COR-L47 (cell line): Measurements from ENCODE around the gene RNU5B-1.

Experiments
- DNase-seq: peaks from one replicate; lab custom pipeline; 2025; lab: John Stamatoyannopoulos, UW

Gene RNU5B-1

GRCh38 chr15:65289261-65289854 is 15.1 kb upstream of the RNU5B-1 start:
- DNase-seq, result no peak

DNA sequence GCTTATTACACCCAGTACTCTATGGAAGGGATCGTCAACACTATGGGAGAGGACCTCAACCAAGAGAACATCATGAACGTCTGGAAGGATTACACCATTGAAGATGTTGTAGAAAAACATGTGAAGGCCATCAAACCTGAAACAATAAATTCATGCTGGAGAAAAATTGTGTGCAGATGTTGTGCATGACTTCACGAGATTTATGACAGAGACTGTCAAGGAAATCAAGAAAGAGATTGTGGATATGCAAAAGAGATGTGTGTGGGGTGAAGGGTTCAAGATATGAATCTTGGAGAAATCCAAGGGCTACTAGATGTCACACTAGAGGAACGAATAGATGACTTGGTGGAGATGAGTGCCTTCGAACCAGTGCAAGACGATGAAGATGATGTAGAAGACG is 14.2 kb upstream of the RNU5B-1 start:
- DNase-seq, result no peak

GRCh38 chr15:65292938-65293518 is 11.4 kb upstream of the RNU5B-1 start:
- DNase-seq, result no peak

DNA sequence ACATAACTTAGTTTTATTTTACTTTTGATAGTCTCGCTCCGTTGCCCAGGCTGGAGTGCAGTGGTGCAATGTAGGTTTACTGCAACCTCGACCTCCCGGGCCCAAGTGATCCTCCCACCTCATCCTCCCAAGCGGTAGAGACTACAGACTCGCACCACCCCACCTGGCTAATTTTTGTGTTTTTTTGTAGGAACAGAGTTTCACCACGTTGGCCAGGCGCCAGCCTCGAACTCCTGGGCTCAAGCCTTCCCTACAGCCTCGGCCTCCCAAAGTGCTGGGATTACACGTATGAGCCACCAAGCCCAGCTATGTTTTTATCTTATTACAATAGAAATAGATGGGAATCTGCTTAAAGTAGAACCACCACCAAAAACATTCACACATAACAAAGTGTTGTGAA is 5.7 kb upstream of the RNU5B-1 start:
- no peak for DNase-seq

GRCh38 chr15:65300924-65301441 is 3.5 kb upstream of the RNU5B-1 start:
- no peak for DNase-seq

GRCh38 chr15:65302061-65302460 is 2.4 kb upstream of the RNU5B-1 start:
- DNase-seq, result no peak

DNA sequence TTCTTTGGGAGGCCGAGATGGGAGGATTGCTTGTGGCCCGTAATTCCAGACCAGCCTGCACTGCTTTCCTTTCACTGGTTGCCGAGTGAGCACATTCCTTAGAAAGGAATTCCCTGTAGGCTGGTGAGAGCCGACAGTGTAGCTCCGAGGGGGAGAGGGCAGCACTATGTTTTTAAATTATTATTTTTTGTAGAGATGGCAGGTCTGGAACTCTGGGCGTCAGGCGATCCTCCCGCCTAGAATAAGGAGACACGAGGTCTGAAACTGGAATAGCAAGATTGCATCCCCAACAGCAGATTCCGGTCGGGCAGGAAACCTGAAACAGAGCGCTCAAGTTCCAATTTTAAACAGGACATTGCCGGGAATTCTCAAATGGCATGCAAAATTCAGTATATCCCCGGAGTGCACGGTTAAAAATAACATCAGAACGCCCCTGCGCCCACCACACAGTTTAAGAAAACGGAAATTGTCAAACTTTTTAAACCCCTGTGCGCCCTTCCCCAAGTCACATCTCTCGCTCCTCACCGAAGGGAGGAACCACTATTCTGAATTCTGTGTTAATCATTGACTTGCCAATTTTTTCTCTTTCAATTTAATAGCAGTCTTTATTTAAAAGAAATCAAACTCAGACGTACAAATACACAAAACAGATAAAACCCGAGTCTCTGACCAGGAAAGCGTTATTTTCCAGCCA is 643 bp upstream of the RNU5B-1 start:
- peak; percentile 52 for DNase-seq

DNA sequence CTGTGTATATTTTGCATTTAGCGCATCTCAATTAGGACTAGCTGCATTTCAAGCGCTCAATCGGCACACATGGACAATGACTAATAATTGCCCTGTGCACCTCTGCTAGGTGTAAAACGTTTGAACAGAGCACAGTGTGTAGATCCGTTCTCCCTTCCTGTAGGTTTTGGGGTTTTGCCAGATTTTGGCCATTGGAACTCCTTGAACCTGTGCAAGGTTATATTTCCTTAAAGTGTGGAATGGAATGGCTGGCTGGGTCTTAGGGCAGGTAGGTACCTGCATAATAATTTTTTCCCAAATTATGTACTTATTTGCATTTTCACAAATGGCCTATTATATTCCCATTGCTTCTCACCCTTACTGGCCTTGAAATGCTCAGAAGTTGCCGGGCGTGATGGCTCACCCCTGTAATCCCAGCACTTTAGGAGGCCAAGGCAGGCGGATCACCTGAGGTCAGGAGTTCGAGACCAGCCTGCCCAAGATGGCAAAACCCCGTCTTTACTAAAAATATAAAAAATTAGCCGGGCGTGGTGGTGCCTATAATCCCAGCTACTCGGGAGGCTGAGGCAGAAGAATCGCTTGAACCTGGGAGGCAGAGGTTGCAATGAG is 777 bp downstream of the RNU5B-1 start:
- DNase-seq, result peak; percentile 80

- no peak for DNase-seq
These were observed 1.3 kb downstream of the RNU5B-1 start for GRCh38 chr15:65305776-65306175.

DNA sequence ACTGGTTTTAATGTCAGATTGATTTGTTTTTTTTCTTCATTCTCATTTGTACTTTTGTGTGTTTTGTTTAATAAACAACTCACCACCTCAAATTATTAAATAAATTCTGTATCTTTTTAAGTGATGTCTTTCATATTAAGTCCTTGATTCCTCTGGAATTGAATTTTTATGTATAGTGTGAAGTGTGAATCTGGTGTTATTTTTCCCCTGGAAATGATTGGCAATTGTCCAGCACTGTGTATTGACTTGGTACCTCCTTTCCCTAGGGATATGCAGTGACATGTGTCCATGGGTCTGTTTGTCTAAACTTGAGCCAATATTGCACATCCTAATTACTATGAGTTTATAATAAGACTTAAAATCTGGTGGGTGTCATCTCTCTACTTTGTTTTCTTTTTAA is 2.1 kb downstream of the RNU5B-1 start:
- peak; percentile 9 for DNase-seq

DNA sequence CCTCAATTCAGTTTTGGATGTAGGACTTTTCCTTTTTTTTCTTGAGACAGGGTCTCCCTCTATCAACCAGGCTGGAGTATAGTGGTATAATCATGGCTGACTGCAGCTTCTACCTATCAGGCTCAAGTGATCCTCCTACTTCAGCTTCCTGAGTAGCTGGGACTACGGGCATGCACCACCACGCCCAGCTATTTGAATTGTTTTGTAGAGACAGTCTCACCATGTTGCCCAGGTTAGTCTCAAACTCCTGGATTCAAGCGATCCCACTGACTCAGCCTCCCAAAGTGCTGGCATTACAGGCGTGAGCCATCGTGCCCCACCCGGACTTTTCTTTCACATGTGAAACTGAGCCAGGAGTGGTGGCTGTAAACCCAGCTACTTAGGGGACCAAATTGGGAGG is 3.5 kb downstream of the RNU5B-1 start:
- no peak for DNase-seq

GRCh38 chr15:65309882-65310418 is 5.5 kb downstream of the RNU5B-1 start:
- no peak for DNase-seq

DNA sequence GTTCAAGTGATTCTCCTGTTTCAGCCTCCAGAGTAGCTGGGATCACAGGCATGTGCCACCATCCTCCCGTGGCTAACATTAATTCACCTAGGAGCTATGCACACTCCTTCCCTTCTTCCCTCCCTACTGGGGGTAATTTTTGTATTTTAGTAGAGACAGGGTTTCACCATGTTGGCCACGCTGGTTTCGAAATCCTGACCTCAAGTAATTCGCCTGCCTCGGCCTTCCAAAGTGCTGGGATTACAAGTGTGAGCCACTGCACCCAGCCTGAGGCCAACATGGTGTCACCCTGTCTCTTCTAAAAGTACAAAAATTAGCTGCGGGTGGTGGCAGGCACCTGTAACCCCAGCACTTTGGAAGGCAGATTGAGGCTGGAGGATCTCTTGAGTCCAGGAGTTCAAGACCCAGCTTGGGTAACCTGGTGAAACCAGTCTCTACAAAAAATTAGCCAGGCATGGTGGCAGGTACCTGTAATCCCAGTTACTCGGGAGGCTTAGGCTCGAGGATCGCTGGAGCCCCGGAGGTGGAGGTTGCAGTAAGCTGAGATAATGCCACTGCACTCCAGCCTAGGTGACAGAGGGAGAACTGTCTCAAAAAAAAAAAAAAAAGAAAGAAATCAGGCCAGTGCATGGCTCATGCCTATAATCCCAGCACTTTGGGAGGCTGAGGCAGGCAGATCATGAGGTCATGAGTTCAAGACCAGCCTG is 6.1 kb downstream of the RNU5B-1 start:
- no peak for DNase-seq

- no peak for DNase-seq
These were observed 7.3 kb downstream of the RNU5B-1 start for GRCh38 chr15:65311760-65312159.

GRCh38 chr15:65312400-65312916 is 8.0 kb downstream of the RNU5B-1 start:
- DNase-seq, result no peak

- DNase-seq, result peak; percentile 68
These were observed 14.4 kb downstream of the RNU5B-1 start for GRCh38 chr15:65318870-65319356.

DNA sequence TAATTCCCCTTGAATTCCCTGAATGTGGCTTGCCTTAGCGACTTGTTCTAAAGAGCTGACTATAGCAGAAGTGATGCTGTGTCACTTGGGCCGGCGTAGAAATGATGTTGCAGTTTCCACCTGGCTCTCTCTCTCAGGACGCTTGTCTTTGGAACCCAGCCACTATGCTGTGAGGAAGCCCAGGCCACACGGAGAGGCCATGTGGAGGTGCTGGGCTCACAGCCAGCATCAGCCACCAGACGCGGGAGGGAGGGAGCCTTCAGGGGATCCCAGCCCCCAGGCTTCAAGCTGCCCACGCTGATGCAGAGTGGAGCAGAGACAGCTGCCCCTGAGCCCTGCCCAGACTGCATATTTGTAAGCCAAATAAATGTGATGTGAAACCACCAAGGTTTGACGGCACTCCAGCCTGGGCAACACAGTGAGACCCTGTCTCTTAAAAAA is 18.6 kb downstream of the RNU5B-1 start:
- DNase-seq, result peak; percentile 88

DNA sequence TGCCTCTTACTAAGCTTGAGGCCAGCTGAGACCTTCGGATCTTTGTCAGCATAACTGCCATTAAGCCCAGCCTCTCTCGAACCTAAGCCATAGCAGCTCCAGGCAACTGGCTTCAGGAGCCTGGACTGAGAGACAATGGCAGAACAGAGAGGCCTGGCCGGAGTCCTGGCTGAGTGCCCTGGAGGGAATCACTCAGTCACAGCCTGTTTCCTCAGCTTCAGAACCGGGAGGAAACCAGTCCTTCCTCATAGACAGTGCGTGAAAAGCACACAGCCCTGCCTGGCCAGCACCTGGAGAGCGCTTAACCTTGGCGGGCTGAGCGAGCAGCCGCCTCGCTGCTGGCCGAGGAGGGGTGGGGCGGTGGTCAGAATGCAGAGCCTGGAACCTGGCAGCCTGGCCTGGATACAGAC is 21.6 kb downstream of the RNU5B-1 start:
- DNase-seq, result no peak

GRCh38 chr15:65326818-65327217 is 22.3 kb downstream of the RNU5B-1 start:
- no peak for DNase-seq

DNA sequence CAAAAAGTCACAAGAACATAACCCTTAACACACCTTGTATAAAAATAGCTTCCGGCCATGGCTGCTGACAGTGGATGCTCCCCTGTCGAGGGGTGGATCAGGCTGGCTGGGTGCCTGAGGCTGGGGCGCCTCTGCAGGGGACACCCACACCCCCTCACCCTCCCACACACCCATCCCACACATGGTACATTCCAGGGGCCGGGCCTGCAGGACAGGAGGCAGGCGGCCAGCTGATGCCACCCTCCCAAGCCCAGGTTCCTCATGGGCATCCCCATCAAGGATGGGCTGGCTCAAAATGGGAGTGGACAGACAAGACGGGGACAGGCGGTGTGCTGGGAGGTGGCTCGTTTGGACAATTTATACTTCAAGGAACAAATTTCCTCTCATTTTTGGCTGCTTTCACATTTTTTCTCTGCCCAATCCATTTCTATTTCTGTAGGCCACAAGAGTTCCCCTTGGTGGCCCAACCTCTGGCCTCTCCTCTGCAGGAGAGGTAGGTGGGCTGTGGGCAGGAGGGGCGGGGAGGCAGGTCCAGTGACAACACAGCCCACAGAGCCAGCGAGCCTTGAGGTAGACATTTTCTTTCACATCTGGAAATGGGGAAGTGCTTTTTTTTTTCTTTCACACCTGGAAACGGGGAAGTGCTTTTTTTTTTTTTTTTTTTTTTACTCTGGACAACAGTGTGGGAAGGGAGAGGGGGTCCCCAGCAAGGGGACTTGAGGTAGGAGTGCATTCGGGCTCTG is 23.3 kb downstream of the RNU5B-1 start:
- DNase-seq, result no peak
